ENCODE results near the gene TP53RK. TPM values are rescaled to one million over a fixed set of nuclear protein-coding genes. Genes with fewer than 3 reads are reported as not detected.

The TP53RK gene
- polyA plus RNA-seq, 2 donors, result 8.0 to 9.9 TPM

GRCh38 chr20:46644160-46644559 is 45.1 kb downstream of the TP53RK start:
- H3K9me3 ChIP-seq (ENCODE audit: control insufficient read depth in 2 of 2, insufficient read depth in 1 of 2, low read depth in 1 of 2, low read length in 1 of 2), result no peaks in the 10 kb centered on the region
- no peaks in the 10 kb centered on the region for H3K4me1 ChIP-seq (ENCODE audit: control insufficient read depth in 2 of 2, insufficient read depth in 2 of 2, low read length in 1 of 2)
- H3K36me3 ChIP-seq (ENCODE audit: control insufficient read depth in 2 of 2, insufficient read depth in 2 of 2, low read length in 1 of 2), result no peaks in the 10 kb centered on the region
- no peak overlapping the region for H3K27ac ChIP-seq (ENCODE audit: low read depth in 2 of 2, low read length in 1 of 2)
- 96 to 98% methylated on average over 3 of the region's 3 CpGs for WGBS, 2 donors
- H3K27me3 ChIP-seq (ENCODE audit: control insufficient read depth in 1 of 2, insufficient read depth in 2 of 2, low read length in 2 of 2), result no peaks in the 10 kb centered on the region
- H3K4me3 ChIP-seq (ENCODE audit: low read depth in 1 of 2, low read length in 2 of 2), result no peak overlapping the region

GRCh38 chr20:46642969-46643343 is 46.3 kb downstream of the TP53RK start:
- H3K4me1 ChIP-seq (ENCODE audit: control insufficient read depth in 2 of 2, insufficient read depth in 2 of 2, low read length in 1 of 2), result no peaks in the 10 kb centered on the region
- 72 to 82% methylated on average over 5 of the region's 5 CpGs for WGBS, 2 donors
- H3K36me3 ChIP-seq (ENCODE audit: control insufficient read depth in 2 of 2, insufficient read depth in 2 of 2, low read length in 1 of 2), result no peaks in the 10 kb centered on the region
- no peak overlapping the region for H3K4me3 ChIP-seq (ENCODE audit: low read depth in 1 of 2, low read length in 2 of 2)
- H3K27ac ChIP-seq (ENCODE audit: low read depth in 2 of 2, low read length in 1 of 2), result no peak overlapping the region
- H3K27me3 ChIP-seq (ENCODE audit: control insufficient read depth in 1 of 2, insufficient read depth in 2 of 2, low read length in 2 of 2), result no peaks in the 10 kb centered on the region
- no peaks in the 10 kb centered on the region for H3K9me3 ChIP-seq (ENCODE audit: control insufficient read depth in 2 of 2, insufficient read depth in 1 of 2, low read depth in 1 of 2, low read length in 1 of 2)

GRCh38 chr20:46642265-46642968 is 46.8 kb downstream of the TP53RK start:
- Histone ChIP-seq H3K36me3 (ENCODE audit: control insufficient read depth in 2 of 2, insufficient read depth in 2 of 2, low read length in 1 of 2) (no peaks in the 10 kb centered on the region), H3K27ac (ENCODE audit: low read depth in 2 of 2, low read length in 1 of 2) (no peak overlapping the region), H3K4me1 (ENCODE audit: control insufficient read depth in 2 of 2, insufficient read depth in 2 of 2, low read length in 1 of 2) (no peaks in the 10 kb centered on the region), H3K9me3 (ENCODE audit: control insufficient read depth in 2 of 2, insufficient read depth in 1 of 2, low read depth in 1 of 2, low read length in 1 of 2) (no peaks in the 10 kb centered on the region), H3K4me3 (ENCODE audit: low read depth in 1 of 2, low read length in 2 of 2) (no peak overlapping the region), H3K27me3 (ENCODE audit: control insufficient read depth in 1 of 2, insufficient read depth in 2 of 2, low read length in 2 of 2) (no peaks in the 10 kb centered on the region)
- 82 to 84% methylated on average over 12 of the region's 12 CpGs for WGBS, 2 donors

DNA sequence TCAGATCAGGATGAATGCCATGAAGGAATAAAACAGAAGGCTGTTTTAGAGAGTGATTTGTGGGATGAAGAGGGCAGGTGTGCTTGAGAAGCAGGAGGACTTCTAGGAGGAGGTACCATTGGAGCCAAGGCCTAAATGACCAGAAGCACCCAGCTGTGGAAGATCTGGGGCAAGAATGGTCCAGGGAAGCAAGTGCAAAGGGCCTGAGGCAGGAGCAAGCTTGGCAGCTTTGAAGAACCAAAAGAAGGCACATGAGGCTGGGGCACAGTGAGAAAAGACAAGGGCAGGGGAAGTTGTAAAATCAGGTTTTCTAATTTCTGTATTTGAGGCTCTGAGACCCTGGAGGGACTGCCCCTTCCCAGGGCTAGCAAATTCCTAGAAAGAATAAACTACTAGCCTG is 47.8 kb downstream of the TP53RK start:
- no peak overlapping the region for H3K4me3 ChIP-seq (ENCODE audit: low read depth in 1 of 2, low read length in 2 of 2)
- H3K27ac ChIP-seq (ENCODE audit: low read depth in 2 of 2, low read length in 1 of 2), result no peak overlapping the region
- no peaks in the 10 kb centered on the region for H3K4me1 ChIP-seq (ENCODE audit: control insufficient read depth in 2 of 2, insufficient read depth in 2 of 2, low read length in 1 of 2)
- no peaks in the 10 kb centered on the region for H3K27me3 ChIP-seq (ENCODE audit: control insufficient read depth in 1 of 2, insufficient read depth in 2 of 2, low read length in 2 of 2)
- no peaks in the 10 kb centered on the region for H3K9me3 ChIP-seq (ENCODE audit: control insufficient read depth in 2 of 2, insufficient read depth in 1 of 2, low read depth in 1 of 2, low read length in 1 of 2)
- H3K36me3 ChIP-seq (ENCODE audit: control insufficient read depth in 2 of 2, insufficient read depth in 2 of 2, low read length in 1 of 2), result no peaks in the 10 kb centered on the region

GRCh38 chr20:46640536-46641311 is 48.5 kb downstream of the TP53RK start:
- H3K9me3 ChIP-seq (ENCODE audit: control insufficient read depth in 2 of 2, insufficient read depth in 1 of 2, low read depth in 1 of 2, low read length in 1 of 2), result no peaks in the 10 kb centered on the region
- WGBS, 2 donors, result 54 to 58% methylated on average over 14 of the region's 14 CpGs
- no peaks in the 10 kb centered on the region for H3K4me1 ChIP-seq (ENCODE audit: control insufficient read depth in 2 of 2, insufficient read depth in 2 of 2, low read length in 1 of 2)
- H3K27ac ChIP-seq (ENCODE audit: low read depth in 2 of 2, low read length in 1 of 2), result no peak overlapping the region
- H3K36me3 ChIP-seq (ENCODE audit: control insufficient read depth in 2 of 2, insufficient read depth in 2 of 2, low read length in 1 of 2), result no peaks in the 10 kb centered on the region
- H3K27me3 ChIP-seq (ENCODE audit: control insufficient read depth in 1 of 2, insufficient read depth in 2 of 2, low read length in 2 of 2), result no peaks in the 10 kb centered on the region
- no peak overlapping the region for H3K4me3 ChIP-seq (ENCODE audit: low read depth in 1 of 2, low read length in 2 of 2)

GRCh38 chr20:46640044-46640443 is 49.2 kb downstream of the TP53RK start:
- 78 to 85% methylated on average over 6 of the region's 6 CpGs for WGBS, 2 donors

GRCh38 chr20:46639587-46639986 is 49.7 kb downstream of the TP53RK start:
- Histone ChIP-seq H3K27me3 (ENCODE audit: control insufficient read depth in 1 of 2, insufficient read depth in 2 of 2, low read length in 2 of 2) (no peaks in the 10 kb centered on the region), H3K36me3 (ENCODE audit: control insufficient read depth in 2 of 2, insufficient read depth in 2 of 2, low read length in 1 of 2) (no peaks in the 10 kb centered on the region), H3K9me3 (ENCODE audit: control insufficient read depth in 2 of 2, insufficient read depth in 1 of 2, low read depth in 1 of 2, low read length in 1 of 2) (peaks cover 0 to 3% of the 10 kb centered on the region in 2 donors), H3K4me3 (ENCODE audit: low read depth in 1 of 2, low read length in 2 of 2) (no peak overlapping the region), H3K27ac (ENCODE audit: low read depth in 2 of 2, low read length in 1 of 2) (no peak overlapping the region), H3K4me1 (ENCODE audit: control insufficient read depth in 2 of 2, insufficient read depth in 2 of 2, low read length in 1 of 2) (no peaks in the 10 kb centered on the region)
- 95% methylated on average over 3 of the region's 3 CpGs for WGBS, 2 donors

More at GRCh38 chr20:46640044-46640443, 49.2 kb downstream of the TP53RK start:
- H3K36me3 ChIP-seq (ENCODE audit: control insufficient read depth in 2 of 2, insufficient read depth in 2 of 2, low read length in 1 of 2), result no peaks in the 10 kb centered on the region
- no peaks in the 10 kb centered on the region for H3K27me3 ChIP-seq (ENCODE audit: control insufficient read depth in 1 of 2, insufficient read depth in 2 of 2, low read length in 2 of 2)
- H3K27ac ChIP-seq (ENCODE audit: low read depth in 2 of 2, low read length in 1 of 2), result no peak overlapping the region
- no peak overlapping the region for H3K4me3 ChIP-seq (ENCODE audit: low read depth in 1 of 2, low read length in 2 of 2)
- H3K4me1 ChIP-seq (ENCODE audit: control insufficient read depth in 2 of 2, insufficient read depth in 2 of 2, low read length in 1 of 2), result no peaks in the 10 kb centered on the region
- no peaks in the 10 kb centered on the region for H3K9me3 ChIP-seq (ENCODE audit: control insufficient read depth in 2 of 2, insufficient read depth in 1 of 2, low read depth in 1 of 2, low read length in 1 of 2)

- no peaks in the 10 kb centered on the region for H3K4me1 ChIP-seq (ENCODE audit: control insufficient read depth in 2 of 2, insufficient read depth in 2 of 2, low read length in 1 of 2)
- no peak overlapping the region for H3K4me3 ChIP-seq (ENCODE audit: low read depth in 1 of 2, low read length in 2 of 2)
- no peak overlapping the region for H3K27ac ChIP-seq (ENCODE audit: low read depth in 2 of 2, low read length in 1 of 2)
- no peaks in the 10 kb centered on the region for H3K27me3 ChIP-seq (ENCODE audit: control insufficient read depth in 1 of 2, insufficient read depth in 2 of 2, low read length in 2 of 2)
- 88 to 93% methylated on average over 4 of the region's 4 CpGs for WGBS, 2 donors
- no peaks in the 10 kb centered on the region for H3K36me3 ChIP-seq (ENCODE audit: control insufficient read depth in 2 of 2, insufficient read depth in 2 of 2, low read length in 1 of 2)
- peaks cover 0 to 4% of the 10 kb centered on the region in 2 donors for H3K9me3 ChIP-seq (ENCODE audit: control insufficient read depth in 2 of 2, insufficient read depth in 1 of 2, low read depth in 1 of 2, low read length in 1 of 2)
These were observed 50.4 kb downstream of the TP53RK start for GRCh38 chr20:46638898-46639274.

- no peak overlapping the region for H3K27ac ChIP-seq (ENCODE audit: low read depth in 2 of 2, low read length in 1 of 2)
- no peak overlapping the region for H3K4me3 ChIP-seq (ENCODE audit: low read depth in 1 of 2, low read length in 2 of 2)
- H3K27me3 ChIP-seq (ENCODE audit: control insufficient read depth in 1 of 2, insufficient read depth in 2 of 2, low read length in 2 of 2), result no peaks in the 10 kb centered on the region
- no peaks in the 10 kb centered on the region for H3K4me1 ChIP-seq (ENCODE audit: control insufficient read depth in 2 of 2, insufficient read depth in 2 of 2, low read length in 1 of 2)
- no peaks in the 10 kb centered on the region for H3K36me3 ChIP-seq (ENCODE audit: control insufficient read depth in 2 of 2, insufficient read depth in 2 of 2, low read length in 1 of 2)
- WGBS, 2 donors, result 82% methylated on average over 18 of the region's 18 CpGs
- H3K9me3 ChIP-seq (ENCODE audit: control insufficient read depth in 2 of 2, insufficient read depth in 1 of 2, low read depth in 1 of 2, low read length in 1 of 2), result peaks cover 0 to 4% of the 10 kb centered on the region in 2 donors
These were observed 50.9 kb downstream of the TP53RK start for GRCh38 chr20:46638134-46638897.

All from esophagus (tissue), 2 donors.